HepG2 (cell line): ENCODE data around the gene CNTN2. TPM values are rescaled to one million over a fixed set of nuclear protein-coding genes. Genes with fewer than 3 reads are reported as not detected.

ENCODE experiments used
- ATAC-seq: fragments of 200-7000 bp; cut with Tn5 transposase; 3 replicates; pipeline ENCODE4 v1.9.1; 2020; ENCODE audit warnings: mild to moderate bottlenecking, moderate library complexity
- BruUV-seq: library from RNA; stranded (reverse); fragments of 400-500 nt; replicated peaks from 2 replicates; lab custom pipeline; 2021; lab: Mats Ljungman, UMichigan
- CTCF ChIA-PET: fragments of 300-600 bp; formaldehyde crosslinking; extraction: SDS; loops from one replicate; lab custom pipeline; 2021; ENCODE audit warnings: low total read pairs, inconsistent platforms, low intra/inter-chr PET ratio; lab: Yijun Ruan, JAX
- POLR2A ChIA-PET: fragments of 350-600 bp; sonication (Branson Sonifier 250); formaldehyde crosslinking; loops from one replicate; lab custom pipeline; 2020; ENCODE audit warnings: antibody characterized with exemption, inconsistent platforms; lab: Yijun Ruan, JAX
- DNase-seq: peaks from one replicate; pipeline ENCODE4 v3.0.0-alpha.2; 2015; ENCODE audit warnings: low spot score
- FAIRE-seq: peaks from 3 replicates; lab custom pipeline; 2011; peaks lifted over from hg19 to GRCh38; lab: Jason Lieb, UNC
- H2AFZ ChIP-seq: one replicate; pipeline ENCODE4 v1.6.1; 2011; ENCODE audit warnings: low read length, inconsistent platforms
- H3K27ac ChIP-seq: fragments of 300-600 bp; 3 replicates; pipeline ENCODE4 v1.8.0; 2011; ENCODE audit warnings: mixed run types, mild to moderate bottlenecking, mixed read lengths, low read length, inconsistent platforms; ENCODE audit not compliant: insufficient read depth; ENCODE audit errors: extremely low read length
- H3K27me3 ChIP-seq, 2 experiments: fragments of 200-600 bp in 1 of 2; 2 replicates in 1 of 2; 3 replicates in 1 of 2; pipeline versions ENCODE4 v1.6.0 to v1.8.0; 2011; ENCODE audit warnings: low read length in 2 of 2, mild to moderate bottlenecking in 2 of 2, moderate library complexity in 2 of 2, inconsistent platforms in 1 of 2; ENCODE audit not compliant: insufficient read depth in 2 of 2, control insufficient read depth in 1 of 2
- H3K36me3 ChIP-seq, 2 experiments: fragments of 200-600 bp in 1 of 2; replicated peaks in 1 of 2; 2 replicates in 1 of 2; 3 replicates in 1 of 2; pipeline versions ENCODE4 v1.5.1 to v1.8.0; 2011; ENCODE audit warnings: low read length in 2 of 2, inconsistent platforms in 1 of 2; ENCODE audit not compliant: insufficient read depth in 2 of 2, control insufficient read depth in 1 of 2
- H3K4me1 ChIP-seq: 2 replicates; pipeline ENCODE4 v1.5.1; 2012; ENCODE audit warnings: low read length, inconsistent platforms; ENCODE audit not compliant: insufficient read depth
- H3K4me2 ChIP-seq: 2 replicates; pipeline ENCODE4 v1.6.0; 2011; ENCODE audit warnings: low read depth, low read length, inconsistent platforms
- H3K4me3 ChIP-seq, 3 experiments: fragments of 200-600 bp in 1 of 3; sonication (generic), shearing (Covaris generic) in 1 of 3; replicated peaks in 1 of 3; 2 replicates each; pipeline ENCODE4 v1.5.1; 2011 to 2016; ENCODE audit warnings: low read length in 3 of 3, inconsistent platforms in 2 of 3, low read depth in 2 of 3, mild to moderate bottlenecking in 2 of 3, control low read depth in 1 of 3, mixed read lengths in 1 of 3; ENCODE audit not compliant: insufficient read depth in 1 of 3
- H3K79me2 ChIP-seq: one replicate; pipeline ENCODE4 v1.6.1; 2011; ENCODE audit warnings: low read length, inconsistent platforms; ENCODE audit not compliant: insufficient read depth
- H3K9ac ChIP-seq: 2 replicates; pipeline ENCODE4 v1.6.0; 2011; ENCODE audit warnings: mild to moderate bottlenecking, low read depth, low read length, inconsistent platforms; ENCODE audit not compliant: insufficient read depth
- H3K9me3 ChIP-seq: 2 replicates; pipeline ENCODE4 v1.5.1; 2012; ENCODE audit warnings: mild to moderate bottlenecking, low read length
- H4K20me1 ChIP-seq: 2 replicates; pipeline ENCODE4 v1.6.0; 2011; ENCODE audit warnings: inconsistent platforms, mild to moderate bottlenecking, low read length, moderate library complexity; ENCODE audit not compliant: insufficient read depth
- ARID4A ChIP-seq: sonication (generic); formaldehyde crosslinking; IDR thresholded peaks from 2 replicates; pipeline ENCODE4 v1.5.0; 2020; ENCODE audit warnings: mild to moderate bottlenecking, missing genetic modification reagents, borderline replicate concordance
- DMTF1 ChIP-seq: sonication (generic); formaldehyde crosslinking; IDR thresholded peaks from 2 replicates; pipeline ENCODE4 v1.4.0; 2020; ENCODE audit warnings: mild to moderate bottlenecking, missing genetic modification reagents
- NCOA1 ChIP-seq: sonication (generic); formaldehyde crosslinking; IDR thresholded peaks from 2 replicates; pipeline ENCODE4 v1.9.0; 2021; ENCODE audit warnings: missing genetic modification reagents
- SMYD3 ChIP-seq: sonication (generic); formaldehyde crosslinking; IDR thresholded peaks from 2 replicates; pipeline ENCODE4 v1.8.1; 2023; ENCODE audit warnings: mild to moderate bottlenecking, missing genetic modification reagents
- SNAPC5 ChIP-seq: sonication (generic); formaldehyde crosslinking; IDR thresholded peaks from 2 replicates; pipeline ENCODE4 v1.8.1; 2023; ENCODE audit warnings: mild to moderate bottlenecking, missing genetic modification reagents, borderline replicate concordance
- ZFP37 ChIP-seq: sonication (generic); formaldehyde crosslinking; IDR thresholded peaks from 2 replicates; pipeline ENCODE4 v1.4.0; 2020; ENCODE audit warnings: missing genetic modification reagents, borderline replicate concordance
- ZFP91 ChIP-seq: sonication (generic); formaldehyde crosslinking; IDR thresholded peaks from 2 replicates; pipeline ENCODE4 v1.9.0; 2022; ENCODE audit warnings: missing genetic modification reagents, mild to moderate bottlenecking, borderline replicate concordance
- ZNF224 ChIP-seq: sonication (generic); formaldehyde crosslinking; IDR thresholded peaks from 2 replicates; pipeline ENCODE4 v1.5.0; 2020; ENCODE audit warnings: mild to moderate bottlenecking, missing genetic modification reagents
- WGBS: methylation state at CpG from one replicate; pipeline ENCODE4 v1.1.6; 2017; ENCODE audit warnings: low lambda C conversion rate; 5-methylcytosine and 5-hydroxymethylcytosine counted together
- in situ Hi-C: cut with HindIII; loops from 2 replicates; pipeline ENCODE4 v1.10.0; 2017; ENCODE audit warnings: low pct_unique_long_range_greater_than_20kb; ENCODE audit not compliant: extremely low pct_ligation_motif_present
- intact Hi-C: fragments of 100-400 bp; cut with micrococcal nuclease; formaldehyde crosslinking; loops from one replicate; pipeline ENCODE4 v1.10.0; 2022; ENCODE audit not compliant: unreplicated experiment
- polyA plus RNA-seq, 8 experiments: library from polyadenylated mRNA; depleted of rRNA in 3 of 8; stranded (reverse) in 7 of 8; unstranded in 1 of 8; fragments of >200 nt; fragmentation: Illumina TruSeq in 4 of 8; extraction: Trizol in 4 of 8; gene quantifications; 2 replicates each; pipeline versions ENCODE4 v1.2.1 to v1.2.3, GENCODE V29; 2011 to 2016; ENCODE audit warnings: low read depth in 4 of 8, missing spikeins in 1 of 8, mixed read lengths in 1 of 8; ENCODE audit not compliant: insufficient read depth in 1 of 8
- total RNA-seq, 5 experiments: library from RNA; depleted of rRNA; stranded (reverse); fragments of >200 nt; fragmentation: Illumina TruSeq; extraction: Trizol; gene quantifications; 2 replicates each; pipeline ENCODE4 v1.2.3, GENCODE V29; 2016; ENCODE audit warnings: low read depth in 1 of 5

The CNTN2 gene
- total and polyA plus RNA-seq, 2 of the 13 experiments (the other 11 are each of a cell fraction or from before 2014, with no cell fraction given), result not detected

GRCh38 chr1:205016584-205016983 lies 26.4 kb upstream of the CNTN2 start (continued):
- TF ChIP-seq ZFP91 (CRISPR knock-in tag), result no peak
- no peak for TF ChIP-seq SMYD3
- no peak for TF ChIP-seq DMTF1 (CRISPR knock-in tag)
- TF ChIP-seq SNAPC5 (CRISPR knock-in tag), result no peak
- TF ChIP-seq ZFP37 (CRISPR knock-in tag), result no peak

GRCh38 chr1:205017001-205017400 lies 26.0 kb upstream of the CNTN2 start:
- ChIA-PET POLR2A (no interaction called here), CTCF (no interaction called here)
- no peak for FAIRE-seq
- TF ChIP-seq ZNF224 (CRISPR knock-in tag), result no peak
- no peak for TF ChIP-seq ARID4A
- no peak for TF ChIP-seq NCOA1 (CRISPR knock-in tag)

More at GRCh38 chr1:205017001-205017400, 26.0 kb upstream of the CNTN2 start:
- H3K4me1 ChIP-seq, result no peaks in the 10 kb centered on the region
- WGBS, result 19% methylated on average over 6 of the region's 6 CpGs
- H3K4me2 ChIP-seq, result no peak overlapping the region
- no peak overlapping the region for H3K4me3 ChIP-seq
- no peaks in the 10 kb centered on the region for H4K20me1 ChIP-seq
- no peaks in the 10 kb centered on the region for H3K9me3 ChIP-seq
- DNase-seq, result no peak
- H3K27ac ChIP-seq, result no peak overlapping the region
- in situ Hi-C loops, result no loop called here
- H2AFZ ChIP-seq, result no peak overlapping the region
- no peaks in the 10 kb centered on the region for H3K79me2 ChIP-seq
- no TSS peak for BruUV-seq
- no peaks in the 10 kb centered on the region for H3K36me3 ChIP-seq
- H3K27me3 ChIP-seq, result peaks cover 7 to 65% of the 10 kb centered on the region in 2 experiments; a peak in 4 of 5 replicates
- intact Hi-C loops, result no loop called here
- no peak for ATAC-seq
- no peak overlapping the region for H3K9ac ChIP-seq
